Keratinocyte (primary cell): ENCODE data around the gene TUFM. TPM values are rescaled to one million over a fixed set of nuclear protein-coding genes. Genes with fewer than 3 reads are reported as not detected.

Source experiments
- DNase-seq: peaks from one replicate; pipeline ENCODE4 v3.0.0-alpha.2; 2011; ENCODE audit warnings: low read depth, missing footprints, low spot score
- FAIRE-seq: peaks from 2 replicates; lab custom pipeline; 2011; peaks lifted over from hg19 to GRCh38; lab: Jason Lieb, UNC
- H2AFZ ChIP-seq: 2 replicates; pipeline ENCODE4 v1.6.0; 2012; ENCODE audit warnings: low read length, control low read depth, inconsistent platforms; ENCODE audit not compliant: control insufficient read depth
- H3K27ac ChIP-seq: 2 replicates; pipeline ENCODE4 v1.5.1; 2011; ENCODE audit warnings: low read length; ENCODE audit not compliant: control insufficient read depth, insufficient read depth
- H3K27me3 ChIP-seq: 3 replicates; pipeline ENCODE4 v1.6.0; 2011; ENCODE audit warnings: low read length; ENCODE audit not compliant: control insufficient read depth, insufficient read depth; ENCODE audit errors: extremely low read depth
- H3K36me3 ChIP-seq, 2 experiments: 2 replicates in 1 of 2; 3 replicates in 1 of 2; pipeline ENCODE4 v1.5.1; 2011; ENCODE audit warnings: low read length in 2 of 2, mild to moderate bottlenecking in 1 of 2; ENCODE audit not compliant: control insufficient read depth in 2 of 2, insufficient read depth in 2 of 2; ENCODE audit errors: extremely low read depth in 1 of 2
- H3K4me1 ChIP-seq: 3 replicates; pipeline ENCODE4 v1.5.1; 2011; ENCODE audit warnings: low read length; ENCODE audit not compliant: control insufficient read depth, insufficient read depth; ENCODE audit errors: extremely low read depth
- H3K4me2 ChIP-seq: 3 replicates; pipeline ENCODE4 v1.6.0; 2011; ENCODE audit warnings: low read depth, low read length; ENCODE audit not compliant: control insufficient read depth, insufficient read depth; ENCODE audit errors: extremely low read depth
- H3K4me3 ChIP-seq, 3 experiments: fragments of 200-600 bp in 1 of 3; sonication (generic) in 1 of 3; 2 replicates in 2 of 3; 3 replicates in 1 of 3; pipeline ENCODE4 v1.5.1; 2011 to 2016; ENCODE audit warnings: low read length in 3 of 3, mild to moderate bottlenecking in 3 of 3, control low read depth in 2 of 3, inconsistent platforms in 1 of 3, low read depth in 1 of 3, mixed read lengths in 1 of 3, mixed run types in 1 of 3, moderate library complexity in 1 of 3; ENCODE audit not compliant: control insufficient read depth in 2 of 3, insufficient read depth in 2 of 3; ENCODE audit errors: extremely low read depth in 1 of 3
- H3K79me2 ChIP-seq: 2 replicates; pipeline ENCODE4 v1.6.0; 2012; ENCODE audit warnings: low read length; ENCODE audit not compliant: control insufficient read depth, insufficient read depth
- H3K9ac ChIP-seq: 3 replicates; pipeline ENCODE4 v1.6.0; 2011; ENCODE audit warnings: low read length; ENCODE audit not compliant: control insufficient read depth, insufficient read depth; ENCODE audit errors: extremely low read depth
- H3K9me1 ChIP-seq: 3 replicates; pipeline ENCODE4 v1.6.0; 2011; ENCODE audit warnings: low read length; ENCODE audit not compliant: control insufficient read depth, insufficient read depth; ENCODE audit errors: extremely low read depth
- H3K9me3 ChIP-seq: 2 replicates; pipeline ENCODE4 v1.5.1; 2012; ENCODE audit warnings: low read depth, low read length; ENCODE audit not compliant: control insufficient read depth
- H4K20me1 ChIP-seq: 3 replicates; pipeline ENCODE4 v1.6.0; 2011; ENCODE audit warnings: low read length; ENCODE audit not compliant: control insufficient read depth, insufficient read depth; ENCODE audit errors: extremely low read depth
- EZH2 ChIP-seq: IDR thresholded peaks from one replicate; pipeline ENCODE4 v1.6.1; 2012; ENCODE audit warnings: inconsistent platforms, mild to moderate bottlenecking, low read length, moderate library complexity
- dilution Hi-C: fragments of 300-500 bp; cut with MboI; formaldehyde crosslinking; loops from one replicate; pipeline ENCODE4 v1.7.0; 2020; ENCODE audit warnings: low sequenced_read_pairs; ENCODE audit not compliant: extremely low pct_ligation_motif_present
- polyA plus RNA-seq, 5 experiments: library from polyadenylated mRNA; depleted of rRNA in 3 of 5; stranded (reverse) in 3 of 5; stranded (forward) in 1 of 5; unstranded in 1 of 5; fragments of >200 nt; gene quantifications; 1 replicate in 1 of 5; 2 replicates in 3 of 5; 3 replicates in 1 of 5; pipeline versions ENCODE4 v1.2.1 to v1.2.3, GENCODE V29; 2011 to 2012; ENCODE audit warnings: missing spikeins in 2 of 5, low read depth in 1 of 5, low replicate concordance in 1 of 5
- TF ChIP-seq, protein P1 (sequence below), 3 experiments: IDR thresholded peaks in 1 of 3; conservative IDR thresholded peaks in 1 of 3; optimal IDR thresholded peaks in 1 of 3; 2 replicates in 2 of 3; 3 replicates in 1 of 3; pipeline versions ENCODE3 to v1.5.1; 2011; ENCODE audit warnings: low read length in 3 of 3, mild to moderate bottlenecking in 3 of 3, moderate library complexity in 2 of 3, control low read depth in 1 of 3, inconsistent platforms in 1 of 3; ENCODE audit not compliant: insufficient read depth in 2 of 3; ENCODE audit errors: extremely low read depth in 1 of 3

TUFM gene
- polyA plus RNA-seq, 1 donor (not counting 4 experiments of a cell fraction or from before 2014, with no cell fraction given) = 134 TPM

GRCh38 chr16:28823873-28824716 lies 22.1 kb downstream of the TUFM start:
- Histone ChIP-seq H3K36me3 (peaks cover 18 to 31% of the 10 kb centered on the region in 2 experiments), H3K9me1 (no peaks in the 10 kb centered on the region), H3K4me2 (peak overlapping the region; percentile 96), H3K9me3 (no peaks in the 10 kb centered on the region), H3K27me3 (no peaks in the 10 kb centered on the region), H3K79me2 (peaks cover 55% of the 10 kb centered on the region), H3K4me1 (peaks cover 22% of the 10 kb centered on the region), H4K20me1 (peaks cover 5% of the 10 kb centered on the region), H3K27ac (peak overlapping the region; percentile 88), H3K4me3 (peak overlapping the region; percentile 89 to 99 (median 95)), H3K9ac (peak overlapping the region; percentile 98), H2AFZ (peak overlapping the region; percentile 47)
- TF ChIP-seq, protein P1, sequence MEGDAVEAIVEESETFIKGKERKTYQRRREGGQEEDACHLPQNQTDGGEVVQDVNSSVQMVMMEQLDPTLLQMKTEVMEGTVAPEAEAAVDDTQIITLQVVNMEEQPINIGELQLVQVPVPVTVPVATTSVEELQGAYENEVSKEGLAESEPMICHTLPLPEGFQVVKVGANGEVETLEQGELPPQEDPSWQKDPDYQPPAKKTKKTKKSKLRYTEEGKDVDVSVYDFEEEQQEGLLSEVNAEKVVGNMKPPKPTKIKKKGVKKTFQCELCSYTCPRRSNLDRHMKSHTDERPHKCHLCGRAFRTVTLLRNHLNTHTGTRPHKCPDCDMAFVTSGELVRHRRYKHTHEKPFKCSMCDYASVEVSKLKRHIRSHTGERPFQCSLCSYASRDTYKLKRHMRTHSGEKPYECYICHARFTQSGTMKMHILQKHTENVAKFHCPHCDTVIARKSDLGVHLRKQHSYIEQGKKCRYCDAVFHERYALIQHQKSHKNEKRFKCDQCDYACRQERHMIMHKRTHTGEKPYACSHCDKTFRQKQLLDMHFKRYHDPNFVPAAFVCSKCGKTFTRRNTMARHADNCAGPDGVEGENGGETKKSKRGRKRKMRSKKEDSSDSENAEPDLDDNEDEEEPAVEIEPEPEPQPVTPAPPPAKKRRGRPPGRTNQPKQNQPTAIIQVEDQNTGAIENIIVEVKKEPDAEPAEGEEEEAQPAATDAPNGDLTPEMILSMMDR (optimal IDR thresholded peaks at IDR 0.05 in 1 of 3, IDR thresholded peaks at IDR 0.05 in 1 of 3, conservative IDR thresholded peaks at IDR 0.05 in 1 of 3; ENCODE audit: extremely low read depth in 1 of 3, insufficient read depth in 2 of 3, low read length in 3 of 3) = peak in 2 of 3 experiments; percentile 32 to 42
- TF ChIP-seq EZH2 = no peak
- FAIRE-seq (no peak), DNase-seq (peak; percentile 81)
- dilution Hi-C loops = no loop called here

- H3K9ac ChIP-seq = peak overlapping the region; percentile 98
- H3K79me2 ChIP-seq = peaks cover 48% of the 10 kb centered on the region
- no peak for FAIRE-seq
- no peak overlapping the region for H2AFZ ChIP-seq
- no peaks in the 10 kb centered on the region for H3K27me3 ChIP-seq
- peaks cover 15 to 31% of the 10 kb centered on the region in 2 experiments for H3K36me3 ChIP-seq
- H3K4me3 ChIP-seq = peak overlapping the region; percentile 89 to 99 (median 95)
- peak overlapping the region; percentile 88 for H3K27ac ChIP-seq
- no peak overlapping the region for H3K4me2 ChIP-seq
- TF ChIP-seq, protein P1 (optimal IDR thresholded peaks at IDR 0.05 in 1 of 3, IDR thresholded peaks at IDR 0.05 in 1 of 3, conservative IDR thresholded peaks at IDR 0.05 in 1 of 3; ENCODE audit: extremely low read depth in 1 of 3, insufficient read depth in 2 of 3, low read length in 3 of 3) = no peak
- no peak for TF ChIP-seq EZH2
- H3K9me3 ChIP-seq = no peaks in the 10 kb centered on the region
- dilution Hi-C loops = no loop called here
- peaks cover 5% of the 10 kb centered on the region for H4K20me1 ChIP-seq
- H3K4me1 ChIP-seq = peaks cover 22% of the 10 kb centered on the region
- H3K9me1 ChIP-seq = no peaks in the 10 kb centered on the region
- no peak for DNase-seq
These were observed 22.8 kb downstream of the TUFM start for GRCh38 chr16:28823291-28823872.
